ENCODE results near the gene FBXL14.

DNA sequence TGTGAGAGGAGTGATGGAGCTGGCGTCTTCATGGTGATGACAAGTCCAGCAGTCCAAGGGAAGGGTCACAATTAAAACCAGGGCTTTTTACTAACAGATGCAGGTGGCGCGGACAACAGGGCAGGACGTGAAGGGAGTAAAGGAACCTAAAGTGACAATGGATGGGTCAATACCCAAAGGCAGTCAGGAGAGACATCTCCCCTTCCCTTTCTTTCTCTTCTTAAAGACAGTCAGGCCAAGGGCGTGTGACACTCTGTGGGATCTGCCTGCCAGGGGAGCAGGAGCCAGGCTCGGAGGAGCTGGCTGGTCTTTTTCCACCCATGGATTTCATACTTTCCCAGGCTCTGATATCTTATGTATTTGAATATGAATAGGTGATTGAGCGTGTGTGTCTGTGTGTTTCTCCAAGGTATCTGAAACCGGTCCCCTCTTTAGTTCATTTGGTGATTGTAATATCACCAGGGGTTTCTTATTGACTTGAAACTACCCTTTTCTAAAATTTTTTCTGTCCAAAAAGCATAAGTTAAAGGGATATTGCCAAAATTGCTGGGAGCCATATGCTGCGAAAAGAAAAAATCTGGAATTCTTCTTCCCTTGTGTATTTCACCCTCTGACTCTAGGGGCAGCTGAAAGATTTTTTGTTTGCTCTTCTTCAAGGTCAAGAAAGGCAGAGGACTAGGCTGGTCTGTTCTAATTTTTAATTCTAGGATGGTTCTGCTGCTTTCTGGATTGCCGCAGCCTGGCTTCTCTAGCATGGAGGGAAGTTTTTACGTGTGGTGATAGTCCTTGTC, 61.8 kb downstream of the FBXL14 start:
- TF ChIP-seq, protein P1, sequence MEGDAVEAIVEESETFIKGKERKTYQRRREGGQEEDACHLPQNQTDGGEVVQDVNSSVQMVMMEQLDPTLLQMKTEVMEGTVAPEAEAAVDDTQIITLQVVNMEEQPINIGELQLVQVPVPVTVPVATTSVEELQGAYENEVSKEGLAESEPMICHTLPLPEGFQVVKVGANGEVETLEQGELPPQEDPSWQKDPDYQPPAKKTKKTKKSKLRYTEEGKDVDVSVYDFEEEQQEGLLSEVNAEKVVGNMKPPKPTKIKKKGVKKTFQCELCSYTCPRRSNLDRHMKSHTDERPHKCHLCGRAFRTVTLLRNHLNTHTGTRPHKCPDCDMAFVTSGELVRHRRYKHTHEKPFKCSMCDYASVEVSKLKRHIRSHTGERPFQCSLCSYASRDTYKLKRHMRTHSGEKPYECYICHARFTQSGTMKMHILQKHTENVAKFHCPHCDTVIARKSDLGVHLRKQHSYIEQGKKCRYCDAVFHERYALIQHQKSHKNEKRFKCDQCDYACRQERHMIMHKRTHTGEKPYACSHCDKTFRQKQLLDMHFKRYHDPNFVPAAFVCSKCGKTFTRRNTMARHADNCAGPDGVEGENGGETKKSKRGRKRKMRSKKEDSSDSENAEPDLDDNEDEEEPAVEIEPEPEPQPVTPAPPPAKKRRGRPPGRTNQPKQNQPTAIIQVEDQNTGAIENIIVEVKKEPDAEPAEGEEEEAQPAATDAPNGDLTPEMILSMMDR (IDR thresholded peaks at IDR 0.05), result no peak
- TF ChIP-seq POLR2A (IDR thresholded peaks at IDR 0.05) (no peak), POLR2AphosphoS5 (IDR thresholded peaks at IDR 0.05) (no peak), EP300 (IDR thresholded peaks at IDR 0.05) (no peak)

All from upper lobe of left lung (tissue), 4 donors.